Tongue (tissue), 2 donors: ENCODE data around the gene UBL4B. TPM values are rescaled to one million over a fixed set of nuclear protein-coding genes. Genes with fewer than 3 reads are reported as not detected.

Source experiments
- DNase-seq: peaks from one replicate; pipeline ENCODE4 v3.0.0-alpha.2; 2015
- total RNA-seq: library from RNA; depleted of rRNA; stranded (reverse); fragments of >200 nt; gene quantifications from one replicate; pipeline ENCODE4 v1.2.3, GENCODE V29; 2014

UBL4B gene
- total RNA-seq, 1 donor from 2014 or later = not detected

DNA sequence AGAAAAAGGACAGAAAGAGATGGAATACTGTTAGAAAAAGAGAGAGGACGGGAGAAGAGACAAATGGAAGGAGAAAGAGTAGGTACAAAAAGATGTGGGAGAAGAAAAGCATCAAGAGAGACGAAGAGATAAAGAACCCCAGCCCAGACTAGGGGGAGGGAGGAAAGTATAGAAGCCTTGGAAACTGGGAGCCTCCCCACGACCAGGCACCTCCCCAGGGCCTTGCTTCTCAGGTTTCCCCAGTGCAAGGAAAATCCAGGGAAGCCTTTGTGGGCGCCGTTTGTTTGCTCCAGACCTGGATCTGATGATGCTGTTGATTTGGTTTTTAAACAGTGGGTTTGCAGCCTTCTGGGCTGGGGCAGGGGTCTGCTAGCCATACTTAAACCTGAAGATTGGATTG, 26.6 kb upstream of the UBL4B start:
- DNase-seq = no peak

DNA sequence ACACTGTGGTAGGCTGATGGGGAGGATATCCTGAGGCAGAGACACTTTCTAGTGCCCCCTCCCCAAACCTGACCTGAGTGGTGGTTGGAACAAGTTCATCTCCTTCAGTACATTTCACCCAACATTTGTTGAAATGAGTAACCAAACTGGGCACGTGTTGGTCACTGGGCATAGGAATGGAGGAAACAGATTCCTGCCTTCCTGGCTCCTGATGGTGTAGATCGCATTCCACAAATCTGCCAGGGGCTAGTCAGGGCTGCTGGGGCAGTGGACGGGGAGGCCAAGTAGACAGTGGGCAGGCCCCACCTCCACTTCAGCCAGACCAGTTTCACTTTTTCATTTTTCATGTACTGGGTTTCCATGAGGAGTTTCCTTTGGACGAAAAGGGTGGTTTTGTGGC, 25.3 kb upstream of the UBL4B start:
- DNase-seq = no peak

- DNase-seq = peak; percentile 62
Measured at GRCh38 chr1:110087812-110088738, 24.2 kb upstream of the UBL4B start.

- no peak for DNase-seq
Measured at GRCh38 chr1:110088739-110089316, 23.4 kb upstream of the UBL4B start.

GRCh38 chr1:110089561-110090275, 22.5 kb upstream of the UBL4B start:
- DNase-seq = no peak

GRCh38 chr1:110091381-110091780, 20.9 kb upstream of the UBL4B start:
- DNase-seq = no peak

GRCh38 chr1:110091791-110092190, 20.5 kb upstream of the UBL4B start:
- DNase-seq = no peak

DNA sequence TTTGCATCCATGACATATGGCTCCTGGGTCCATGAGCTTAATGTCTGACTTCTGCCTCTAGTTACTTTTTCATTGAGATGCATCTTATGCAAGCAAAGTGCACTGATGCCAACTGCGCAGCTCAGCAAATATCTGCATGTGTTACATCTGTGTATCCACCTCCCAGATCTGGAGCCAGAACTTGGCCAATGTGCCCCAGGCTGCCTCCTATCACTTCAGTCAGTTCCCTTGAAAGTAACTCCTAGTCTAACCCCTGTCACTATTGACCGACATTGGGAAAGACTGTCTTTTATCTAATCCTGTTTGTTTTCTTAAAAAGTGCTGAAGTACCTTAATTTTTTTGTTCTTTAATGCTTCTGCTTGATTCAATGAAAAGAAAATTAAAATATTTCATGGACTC, 19.3 kb upstream of the UBL4B start:
- no peak for DNase-seq

- no peak for DNase-seq
Measured at GRCh38 chr1:110094931-110095654, 17.1 kb upstream of the UBL4B start.

GRCh38 chr1:110097507-110098221, 14.6 kb upstream of the UBL4B start:
- DNase-seq = no peak

DNA sequence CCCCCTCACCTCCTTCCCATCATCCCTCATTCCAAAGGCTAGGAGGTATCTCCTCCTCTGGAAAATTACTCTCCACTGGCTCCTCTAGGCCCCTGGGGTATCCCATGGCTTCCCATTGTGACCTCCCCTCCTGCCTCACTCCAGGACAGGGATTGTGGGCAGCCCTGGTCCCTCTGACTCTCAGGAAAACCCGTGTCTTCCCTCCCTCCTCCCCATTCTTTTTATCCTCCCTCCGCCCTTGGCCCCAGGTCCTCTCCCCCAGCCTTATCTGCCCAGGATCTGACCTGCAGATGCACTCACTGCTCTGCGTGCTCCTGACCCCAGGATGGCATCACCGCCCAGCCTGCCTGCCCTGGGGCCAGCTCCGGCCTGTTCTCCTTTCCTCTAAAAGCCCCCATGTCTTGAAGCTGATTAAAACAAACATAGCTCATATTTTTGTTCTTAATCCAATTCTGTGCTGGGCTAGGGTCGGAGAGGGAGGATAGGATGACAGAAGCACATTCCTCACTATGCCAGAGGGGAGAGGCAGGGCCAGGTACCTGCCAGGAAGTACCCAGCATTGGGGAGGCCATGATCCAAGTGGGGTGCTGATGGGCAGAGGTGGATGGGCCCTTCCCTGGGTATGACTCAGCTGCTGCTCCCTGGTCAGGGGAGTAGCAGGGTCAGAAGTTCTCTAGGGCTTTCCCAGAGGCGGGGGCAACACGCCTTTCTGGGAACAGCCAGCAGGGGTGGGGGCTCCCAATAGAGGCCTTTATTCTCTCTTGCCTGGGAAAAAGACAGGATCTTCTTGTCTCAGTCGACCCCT, 13.8 kb upstream of the UBL4B start:
- DNase-seq = no peak

DNA sequence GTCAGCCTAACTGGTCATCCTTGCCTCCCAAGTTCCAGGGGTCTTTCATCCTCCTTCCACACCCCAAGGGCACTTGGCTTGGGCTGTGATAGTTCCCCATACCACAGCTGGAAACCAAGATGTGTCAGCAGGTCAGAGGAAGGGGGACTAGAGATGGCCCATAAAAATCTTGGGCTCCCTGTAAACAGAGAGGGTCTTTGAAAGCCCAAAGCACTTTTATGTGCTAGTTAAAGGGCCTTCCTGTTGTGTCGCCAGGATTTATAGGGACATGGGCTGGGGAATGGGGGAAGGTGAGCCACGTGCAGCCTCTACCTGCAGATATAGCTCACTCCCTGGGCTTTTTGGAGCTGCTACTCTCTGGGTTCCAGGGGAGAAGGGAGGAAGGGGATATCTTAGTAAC, 11.9 kb upstream of the UBL4B start:
- DNase-seq = no peak

DNA sequence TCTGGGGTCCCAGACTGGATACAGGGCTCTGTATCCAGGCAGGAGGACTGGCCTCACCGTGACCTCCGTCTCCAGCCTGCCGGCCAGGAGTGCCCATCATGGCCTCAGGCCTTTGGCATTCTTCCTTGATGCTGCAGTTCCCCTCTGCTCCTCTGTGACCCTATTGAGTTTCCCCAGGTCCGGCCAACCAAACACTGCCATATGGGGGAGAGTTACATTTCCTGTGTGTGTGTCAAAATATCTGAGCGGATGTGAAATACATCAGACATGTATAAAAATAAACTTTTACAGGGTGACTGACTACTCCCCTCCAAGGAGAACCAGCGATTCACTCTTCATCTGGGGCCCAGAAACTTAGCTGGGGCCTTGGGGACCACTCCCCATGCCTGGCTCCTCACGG, 10.2 kb upstream of the UBL4B start:
- DNase-seq = no peak

DNA sequence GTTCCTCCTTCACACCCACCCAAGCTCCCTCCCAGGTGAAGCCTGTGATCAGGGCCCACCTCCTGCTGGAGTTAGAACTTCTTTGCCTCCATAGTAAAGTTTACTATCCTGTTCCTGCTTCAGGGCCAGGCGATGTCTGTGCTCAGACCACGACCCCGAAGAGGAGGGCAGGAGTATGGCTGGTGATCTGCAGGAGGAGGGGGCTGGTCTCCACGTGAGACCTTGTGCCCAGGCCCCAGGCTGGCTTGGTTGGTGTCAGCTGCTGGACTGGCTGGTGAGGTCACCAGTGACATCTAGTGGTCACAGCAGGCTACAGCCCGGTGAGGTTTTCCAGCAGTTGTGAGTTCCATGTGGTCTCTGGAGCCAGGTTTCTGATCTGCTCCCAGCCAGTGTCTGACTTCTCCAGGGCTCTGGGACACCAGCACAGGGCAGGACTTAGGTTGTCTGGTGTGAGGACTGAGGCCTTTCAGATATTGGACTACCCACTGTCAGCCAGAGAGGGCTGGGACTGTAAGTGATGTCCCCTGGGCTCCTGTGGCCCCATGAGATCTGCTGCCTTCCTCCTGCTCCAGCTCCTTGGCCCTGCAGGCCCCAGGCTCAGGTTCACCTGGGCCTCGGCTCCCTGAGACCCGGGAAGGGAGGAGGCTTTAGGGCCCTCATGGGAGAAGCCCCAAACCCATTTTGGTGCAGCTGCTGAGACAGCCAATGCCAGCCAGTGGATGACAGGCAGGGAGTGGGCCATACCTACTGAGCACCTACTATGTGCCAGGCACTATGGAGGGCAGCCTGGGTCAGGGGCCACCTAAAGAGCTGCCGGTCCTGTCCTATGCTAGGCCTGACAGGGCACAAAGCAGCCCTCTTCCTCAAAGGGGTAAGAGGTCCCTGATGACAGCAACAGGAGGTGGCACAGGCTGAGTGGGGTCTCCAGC, 6.0 kb upstream of the UBL4B start:
- DNase-seq = peak; percentile 85

GRCh38 chr1:110107867-110108469, 4.3 kb upstream of the UBL4B start:
- no peak for DNase-seq

DNA sequence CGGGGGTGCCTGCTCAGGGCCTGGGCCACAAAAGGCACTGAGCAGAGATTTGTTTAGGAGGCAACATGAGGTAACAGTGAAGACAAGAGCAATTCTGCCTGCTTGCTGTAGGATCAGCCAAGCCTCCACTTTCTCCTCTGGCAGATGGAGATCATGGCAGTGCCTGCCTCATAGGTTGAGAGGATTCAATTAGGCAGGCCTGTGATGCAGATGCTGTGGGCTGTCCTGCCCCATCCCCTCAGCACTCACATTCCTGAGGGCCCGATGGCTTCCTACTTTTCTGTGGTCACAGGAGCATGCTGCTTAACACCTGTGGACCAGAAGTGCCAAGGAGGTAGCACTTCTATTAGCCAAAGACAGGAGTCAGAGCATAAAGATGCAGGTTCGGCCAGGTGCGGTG, 1.2 kb upstream of the UBL4B start:
- DNase-seq = no peak

DNA sequence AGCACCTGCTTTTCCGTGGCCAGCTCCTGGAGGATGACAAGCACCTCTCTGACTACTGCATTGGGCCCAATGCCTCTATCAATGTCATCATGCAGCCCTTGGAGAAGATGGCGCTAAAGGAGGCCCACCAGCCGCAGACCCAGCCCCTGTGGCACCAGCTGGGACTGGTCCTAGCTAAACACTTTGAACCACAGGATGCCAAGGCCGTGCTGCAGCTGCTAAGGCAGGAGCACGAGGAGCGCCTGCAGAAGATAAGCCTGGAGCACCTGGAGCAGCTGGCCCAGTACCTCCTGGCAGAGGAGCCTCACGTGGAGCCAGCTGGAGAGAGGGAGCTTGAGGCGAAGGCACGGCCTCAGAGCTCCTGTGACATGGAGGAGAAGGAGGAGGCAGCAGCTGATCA, 413 bp downstream of the UBL4B start:
- DNase-seq = no peak

DNA sequence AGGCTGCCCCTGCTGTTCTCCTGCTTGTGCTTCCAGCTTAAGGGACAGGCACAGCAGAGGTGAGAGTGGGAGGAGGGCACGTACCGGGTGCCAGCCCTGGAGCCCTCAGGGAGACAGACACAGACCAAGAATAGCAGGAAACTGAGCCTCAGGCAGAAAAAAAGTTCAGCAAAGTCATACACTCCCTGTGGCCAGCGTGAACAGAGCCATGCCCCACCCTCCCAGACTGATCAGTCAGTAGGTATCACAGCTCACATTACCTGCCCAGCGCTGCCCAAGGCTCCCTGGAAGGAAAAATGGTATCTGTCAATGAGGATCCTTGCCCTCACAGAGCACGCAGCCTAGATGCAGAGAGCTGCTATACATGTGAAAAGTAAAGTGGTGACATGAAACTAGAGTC, 1.3 kb downstream of the UBL4B start:
- DNase-seq = no peak

GRCh38 chr1:110114173-110114572, 1.9 kb downstream of the UBL4B start:
- DNase-seq = no peak
